ENCODE measurements around the gene OR2AE1.
A peak's percentile ranks its signal among the peaks of the same experiment; 100 is the strongest.
"Not testable (repeated sequence)": the region's sequence is repeated elsewhere in the genome, so short reads cannot be mapped to it uniquely, and the experiment has no call there.

Gene OR2AE1, protein sequence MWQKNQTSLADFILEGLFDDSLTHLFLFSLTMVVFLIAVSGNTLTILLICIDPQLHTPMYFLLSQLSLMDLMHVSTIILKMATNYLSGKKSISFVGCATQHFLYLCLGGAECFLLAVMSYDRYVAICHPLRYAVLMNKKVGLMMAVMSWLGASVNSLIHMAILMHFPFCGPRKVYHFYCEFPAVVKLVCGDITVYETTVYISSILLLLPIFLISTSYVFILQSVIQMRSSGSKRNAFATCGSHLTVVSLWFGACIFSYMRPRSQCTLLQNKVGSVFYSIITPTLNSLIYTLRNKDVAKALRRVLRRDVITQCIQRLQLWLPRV

DNA sequence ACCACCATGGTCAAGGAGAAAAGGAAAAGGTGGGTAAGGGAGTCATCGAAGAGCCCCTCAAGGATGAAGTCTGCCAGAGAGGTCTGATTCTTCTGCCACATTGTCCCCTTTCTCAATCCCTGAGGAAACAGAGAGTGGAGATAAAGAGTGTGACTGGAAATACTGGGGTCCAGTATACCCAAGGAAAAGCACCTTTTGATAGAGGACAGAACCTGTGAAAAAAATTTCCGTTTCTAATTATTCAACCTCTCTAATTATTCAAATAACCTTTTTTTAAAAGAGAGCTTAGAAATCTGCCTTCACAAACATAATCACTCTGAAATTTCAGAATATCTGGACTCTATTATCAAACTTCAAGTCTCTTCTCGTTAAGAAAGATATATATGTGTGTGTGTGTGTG is at the start of gene OR2AE1:
Gene OR2AE1, minus strand, starts transcription at position 101 of the 400 bp plus-strand sequence. Its CDS starts 0 bp downstream, at position 101.
- no peak for DNase-seq

DNA sequence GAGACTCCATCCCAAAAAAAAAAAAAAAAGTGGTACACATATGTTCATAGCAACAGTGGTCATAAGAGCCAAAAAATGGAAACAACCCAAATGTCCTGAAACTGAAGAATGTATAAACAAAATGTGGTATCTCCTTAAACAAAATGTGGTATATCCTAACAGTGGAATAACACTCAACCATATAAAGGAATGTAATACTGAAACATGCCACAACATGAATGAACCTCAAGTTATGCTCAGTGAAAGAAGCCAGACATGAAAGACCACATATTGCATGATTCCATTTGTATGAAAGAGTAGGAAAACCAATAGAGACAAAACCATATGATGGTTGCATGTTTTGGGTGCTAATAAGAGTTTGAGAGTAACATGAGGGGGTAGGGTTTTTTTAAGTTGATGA is 49.5 kb upstream of the OR2AE1 start:
- no peak for DNase-seq

DNA sequence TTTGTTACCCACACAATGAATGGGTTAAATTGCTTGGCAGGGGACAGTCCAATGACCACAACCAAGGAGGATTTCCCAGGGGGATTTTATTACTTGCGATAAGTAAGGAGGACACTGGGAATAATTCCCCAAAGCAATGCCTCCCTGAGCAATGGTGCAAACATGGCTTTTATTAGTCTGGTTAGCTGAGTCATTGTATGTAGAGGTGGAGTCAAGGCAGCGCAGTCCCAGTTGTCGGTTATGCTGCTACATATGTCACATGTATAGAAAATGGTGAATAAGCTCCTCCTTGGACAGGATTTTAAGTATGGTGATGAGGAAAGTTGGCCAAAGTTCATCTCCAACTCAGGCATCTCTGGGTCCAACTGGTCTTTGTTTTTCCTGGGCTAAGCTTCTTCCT is 46.4 kb upstream of the OR2AE1 start:
- no peak for DNase-seq

DNA sequence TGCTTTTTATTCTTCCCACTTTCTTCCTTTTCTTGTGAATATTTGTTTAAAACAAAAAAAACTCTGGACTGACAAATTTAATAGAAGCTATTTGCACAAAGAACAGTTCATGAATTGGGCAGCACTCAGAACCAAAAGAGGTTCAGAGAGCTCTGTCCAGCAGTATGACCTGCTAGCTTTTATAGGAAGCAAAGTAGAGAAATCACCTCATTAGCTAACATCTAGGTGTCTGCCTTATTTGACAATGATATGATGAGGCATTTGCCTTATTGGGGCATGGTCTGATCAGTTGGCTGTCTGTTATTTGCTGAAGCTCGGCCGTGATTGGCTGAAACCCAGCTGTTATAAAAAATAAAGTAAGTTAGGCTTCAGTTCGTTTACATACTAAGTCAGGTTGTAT is 43.3 kb upstream of the OR2AE1 start:
- DNase-seq = no peak

DNA sequence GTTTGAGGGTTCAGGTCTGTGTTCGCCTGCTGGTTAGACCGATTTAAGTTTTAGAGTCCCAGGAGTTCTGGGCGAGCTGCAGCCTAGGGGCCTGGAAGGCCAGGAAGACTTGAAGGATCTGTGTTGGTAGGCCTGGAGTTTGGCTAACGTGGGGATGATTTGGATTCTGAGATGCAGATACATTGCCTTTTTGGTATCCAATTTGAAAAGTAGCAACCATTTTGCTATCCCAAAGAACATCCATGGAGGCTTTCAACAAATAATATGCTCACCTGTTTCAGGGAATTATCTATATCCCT is 42.9 kb upstream of the OR2AE1 start:
- no peak for DNase-seq

DNA sequence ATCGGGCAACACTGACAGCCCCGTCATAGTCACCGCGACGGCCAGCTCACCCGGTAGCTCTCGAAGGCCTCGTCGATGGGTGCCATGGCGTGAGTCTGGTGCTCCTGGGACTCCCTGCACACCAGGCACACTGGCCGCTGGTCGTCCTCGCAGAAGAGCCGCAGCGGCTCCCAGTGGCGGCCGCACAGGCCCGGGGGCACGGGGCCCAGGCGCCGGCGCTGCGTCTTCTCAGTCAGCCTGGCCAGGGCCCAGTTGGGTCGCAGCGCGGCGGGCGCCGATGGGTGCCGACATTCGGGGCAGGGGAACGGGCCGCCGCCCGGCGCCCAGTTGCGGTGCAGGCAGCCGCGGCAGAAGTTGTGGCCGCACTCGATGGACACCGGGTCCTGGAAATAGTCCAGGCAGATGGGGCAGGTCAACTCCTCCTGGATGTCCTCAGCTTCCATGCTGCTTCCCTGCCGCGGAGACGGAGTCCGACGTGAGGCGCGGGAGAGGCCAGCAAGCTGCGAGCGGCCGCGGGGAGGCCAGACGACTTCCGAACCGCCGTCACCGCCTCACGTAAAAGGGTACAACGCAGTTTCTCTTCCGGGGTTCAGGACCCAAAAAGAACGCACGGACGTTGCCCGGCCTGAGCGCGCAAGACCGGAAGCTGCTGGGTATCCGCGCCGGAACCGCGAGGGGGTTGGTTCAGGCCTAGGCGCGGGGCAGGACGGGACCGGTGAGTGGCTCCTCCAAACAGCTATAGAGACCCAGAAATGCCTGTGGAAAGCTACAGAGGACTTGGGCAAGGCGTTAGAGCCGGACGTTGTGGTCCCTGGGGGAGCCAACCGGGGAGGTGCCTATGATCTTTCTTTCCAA is 42.4 kb upstream of the OR2AE1 start, which contains the start of gene TRIM4:
Gene TRIM4, minus strand, starts transcription at position 572 of the 855 bp plus-strand sequence. Its CDS starts 129 bp downstream, at position 443.
- peak; percentile 92 for DNase-seq

DNA sequence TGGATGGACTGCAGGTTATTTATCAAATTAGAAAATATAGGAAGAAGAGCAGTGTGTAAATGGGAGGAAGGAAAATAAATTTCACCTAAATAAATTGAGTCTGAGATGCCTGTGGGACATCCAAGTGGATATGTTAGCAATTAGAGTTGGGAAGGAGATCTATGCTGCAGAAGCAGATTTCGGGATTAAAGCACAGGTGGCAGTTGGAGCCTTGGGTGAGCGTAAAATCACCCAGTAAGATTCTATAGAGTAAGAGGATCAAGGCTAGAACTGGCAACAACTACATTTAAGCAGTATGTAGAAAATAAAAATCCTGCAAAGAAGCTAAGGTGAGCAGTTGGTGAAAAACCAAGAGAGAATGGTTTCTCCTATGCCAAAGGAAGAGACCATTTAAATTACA is 34.1 kb upstream of the OR2AE1 start:
- DNase-seq = no peak

DNA sequence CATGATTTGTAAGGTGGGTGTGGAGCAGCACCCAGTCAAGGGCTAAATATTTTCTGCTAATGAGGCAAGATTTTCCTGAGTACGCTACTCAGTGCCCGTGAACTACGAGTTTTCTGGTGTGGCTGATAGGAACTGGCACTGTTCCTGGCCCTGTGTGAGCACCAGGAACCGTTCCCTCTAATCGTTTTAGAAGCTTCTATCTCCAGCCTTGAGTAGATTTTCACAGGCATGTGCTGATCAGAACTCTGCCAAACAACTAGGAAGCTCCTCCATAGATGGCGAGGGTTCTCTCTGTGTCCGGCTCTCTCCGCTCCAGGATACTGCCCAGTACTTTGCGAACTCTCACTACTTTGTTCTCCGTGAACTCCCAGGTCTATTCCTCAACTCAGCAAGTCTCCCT is 24.7 kb upstream of the OR2AE1 start:
- no peak for DNase-seq

DNA sequence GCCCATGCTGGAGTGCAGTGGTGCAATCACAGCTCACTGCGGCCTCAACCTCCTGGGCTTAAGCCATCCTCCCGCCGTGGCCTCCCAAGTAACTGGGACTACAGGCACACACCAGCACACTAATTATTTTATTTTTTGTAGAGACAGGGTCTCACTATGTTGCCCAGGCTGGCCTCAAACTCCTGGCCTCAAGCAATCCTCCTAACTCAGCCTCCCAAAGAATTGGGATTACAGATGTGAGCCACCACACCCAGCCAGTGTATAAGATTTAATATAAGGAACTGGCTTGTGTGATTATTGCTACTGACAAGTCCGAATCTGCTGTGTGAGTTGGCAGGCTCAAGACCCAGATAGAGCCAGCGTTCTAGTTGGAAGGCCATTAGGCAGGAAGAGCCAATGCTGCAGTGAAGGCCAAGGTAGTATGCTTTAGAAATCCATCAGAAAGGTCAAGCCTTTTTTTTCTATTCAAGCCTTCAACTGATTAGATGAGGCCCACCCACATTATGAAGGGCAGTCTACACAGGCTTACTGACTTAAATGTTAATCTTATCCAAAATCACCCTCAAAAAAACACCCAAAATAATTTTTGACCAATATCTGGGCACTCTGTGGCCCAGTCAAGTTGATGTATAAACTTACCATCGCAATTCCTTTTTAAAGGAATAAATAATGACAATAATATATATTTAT is 23.1 kb upstream of the OR2AE1 start:
- no peak for DNase-seq

DNA sequence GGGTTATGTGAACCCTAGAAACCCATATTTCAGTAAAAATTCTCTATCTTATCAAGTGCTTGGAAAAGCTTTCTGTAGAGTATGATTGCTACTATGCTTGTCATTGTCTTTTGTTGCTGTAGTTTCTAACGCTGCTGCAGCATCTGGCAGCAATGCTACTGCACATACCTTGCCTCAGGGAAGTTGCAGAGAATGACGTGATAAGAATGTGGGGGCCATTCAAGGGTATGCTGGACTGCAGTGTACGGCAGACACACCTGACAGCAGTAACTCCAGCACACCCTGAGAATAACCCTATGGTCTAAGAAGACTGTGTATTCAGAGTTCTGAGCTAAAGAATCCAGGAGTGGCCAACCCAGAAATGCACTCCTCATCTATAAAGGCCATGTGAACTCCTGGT is 22.0 kb upstream of the OR2AE1 start:
- no peak for DNase-seq

DNA sequence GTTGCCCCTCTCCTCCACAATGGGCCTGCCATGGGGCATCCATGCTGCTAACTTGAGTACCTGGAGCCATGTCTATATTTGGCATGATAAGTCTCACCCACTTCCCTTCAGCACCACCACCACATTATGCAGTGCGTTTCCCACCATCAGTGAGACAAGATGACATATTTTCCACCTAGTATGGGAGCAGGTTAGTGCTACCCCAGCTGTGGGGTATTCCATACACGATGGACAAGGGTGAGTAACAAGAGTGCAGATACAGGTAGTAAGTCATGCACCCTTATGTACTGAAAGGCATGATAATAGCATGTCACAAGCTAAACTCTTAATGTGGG is 21.2 kb upstream of the OR2AE1 start:
- DNase-seq = no peak

DNA sequence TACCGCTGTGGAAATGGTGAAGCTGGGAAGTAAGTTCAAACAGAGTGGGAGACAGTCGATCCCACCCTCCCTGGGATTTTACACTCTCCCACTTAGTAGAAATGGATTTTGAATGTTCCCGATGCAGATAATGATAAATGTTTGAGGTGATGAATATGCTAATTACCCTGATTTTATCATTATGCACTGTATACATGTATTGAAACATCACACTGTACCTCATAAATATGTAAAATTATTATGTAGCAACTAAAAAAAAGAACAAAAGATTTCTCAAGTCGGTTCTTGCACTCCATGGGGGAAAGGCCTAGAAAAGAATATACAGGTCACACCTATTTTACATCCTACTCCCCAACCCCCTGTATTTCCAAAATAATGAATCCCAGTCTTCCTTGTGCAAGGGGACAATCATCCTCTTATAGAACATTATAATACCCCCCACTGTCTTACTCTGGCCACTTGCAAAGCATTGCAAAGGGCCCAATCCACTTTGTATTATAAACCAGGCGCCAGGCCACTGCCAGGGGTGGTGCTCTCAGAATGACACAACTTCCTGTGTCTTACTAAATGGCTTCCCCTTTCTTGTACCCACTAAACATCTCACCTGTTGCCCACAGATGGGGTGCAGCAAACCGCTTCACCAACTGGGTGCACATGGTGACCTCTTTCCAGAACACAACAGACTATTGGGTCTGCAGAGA is 20.6 kb upstream of the OR2AE1 start:
- no peak for DNase-seq

DNA sequence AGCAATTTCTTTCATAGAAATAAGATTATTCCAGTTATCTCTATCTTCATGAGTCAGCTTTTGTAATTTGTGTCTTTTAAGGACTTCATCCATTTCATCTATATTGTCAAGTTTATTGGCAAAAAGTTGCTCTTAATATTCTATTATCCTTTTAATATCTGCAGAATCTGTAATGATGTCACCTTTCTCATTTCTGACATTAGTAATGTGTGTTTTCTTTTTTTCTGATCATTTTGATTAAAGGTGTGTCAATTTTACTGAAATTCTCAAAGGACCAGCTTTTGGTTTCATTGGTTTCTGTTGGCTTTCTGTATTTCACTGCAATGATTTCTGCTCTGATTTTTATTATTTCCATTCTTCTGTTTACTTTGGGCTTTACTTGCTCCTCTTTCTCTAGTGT is 17.9 kb upstream of the OR2AE1 start:
- no peak for DNase-seq

DNA sequence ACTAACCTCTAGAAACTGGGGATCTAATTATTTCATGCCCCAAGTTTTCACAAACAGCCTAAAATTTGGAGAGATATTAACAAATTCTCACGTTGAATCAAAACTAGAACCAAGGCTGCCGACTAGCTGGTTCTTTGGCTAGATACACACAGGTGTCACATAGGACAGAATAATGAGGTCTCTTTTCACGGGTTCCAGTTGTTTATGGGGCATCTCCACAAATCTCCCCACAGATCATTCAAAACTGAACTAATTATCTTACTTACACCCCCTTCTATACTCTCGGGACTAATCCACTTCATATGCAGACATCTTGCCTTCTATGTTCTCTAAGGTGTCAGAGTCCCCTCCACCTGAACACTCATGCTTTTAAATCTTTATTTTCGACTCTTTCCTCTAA is 16.4 kb upstream of the OR2AE1 start:
- no peak for DNase-seq

DNA sequence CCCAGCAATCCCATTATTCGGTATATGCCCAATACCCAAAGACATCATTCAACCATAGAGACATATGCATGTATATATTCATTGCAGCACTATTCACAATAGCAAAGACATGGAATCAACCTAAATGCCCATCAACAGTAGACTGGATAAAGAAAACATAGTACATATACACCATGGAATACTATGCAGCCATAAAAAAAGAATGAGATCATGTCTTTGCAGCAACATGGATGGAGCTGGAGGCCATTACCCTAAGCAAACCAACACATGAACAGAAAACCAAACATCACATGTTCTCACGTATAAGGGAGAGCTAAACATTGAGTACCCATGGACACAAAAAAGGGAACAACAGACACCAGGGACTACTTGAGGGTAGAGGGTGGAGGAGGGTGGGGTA is 13.5 kb upstream of the OR2AE1 start:
- not testable (repeated sequence) for DNase-seq

DNA sequence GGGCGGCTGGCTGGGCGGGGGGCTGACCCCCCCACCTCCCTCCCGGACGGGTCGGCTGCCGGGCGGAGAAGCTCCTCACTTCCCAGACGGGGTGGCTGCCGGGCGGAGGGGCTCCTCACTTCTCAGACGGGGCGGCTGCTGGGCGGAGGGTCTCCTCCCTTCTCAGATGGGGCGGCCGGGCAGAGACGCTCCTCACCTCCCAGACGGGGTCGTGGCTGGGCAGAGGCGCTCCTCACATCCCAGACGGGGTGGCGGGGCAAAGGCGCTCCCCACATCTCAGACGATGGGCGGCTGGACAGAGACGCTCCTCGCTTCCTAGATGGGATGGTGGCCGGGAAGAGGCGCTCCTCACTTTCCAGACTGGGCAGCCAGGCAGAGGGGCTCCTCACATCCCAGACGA is 11.5 kb upstream of the OR2AE1 start:
- DNase-seq = not testable (repeated sequence)

DNA sequence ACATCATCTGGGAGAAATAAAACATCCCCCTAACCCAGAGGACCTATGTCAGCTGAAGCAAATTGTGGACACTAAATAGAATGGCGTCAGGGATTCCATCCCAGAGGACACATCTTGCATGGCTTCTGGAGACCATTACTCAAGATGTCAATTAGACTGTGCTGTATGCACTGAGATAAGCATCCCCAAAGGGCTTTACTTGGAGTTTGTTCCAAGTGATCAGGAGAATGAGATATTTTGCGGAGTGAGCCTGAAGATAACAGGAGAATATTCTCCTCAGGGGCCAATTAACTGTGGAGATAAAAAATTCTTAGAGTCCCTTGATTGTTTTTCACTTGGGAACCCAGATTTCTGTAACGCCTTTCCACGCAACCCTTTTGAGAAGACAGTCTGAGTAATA is 4.5 kb upstream of the OR2AE1 start:
- DNase-seq = no peak

DNA sequence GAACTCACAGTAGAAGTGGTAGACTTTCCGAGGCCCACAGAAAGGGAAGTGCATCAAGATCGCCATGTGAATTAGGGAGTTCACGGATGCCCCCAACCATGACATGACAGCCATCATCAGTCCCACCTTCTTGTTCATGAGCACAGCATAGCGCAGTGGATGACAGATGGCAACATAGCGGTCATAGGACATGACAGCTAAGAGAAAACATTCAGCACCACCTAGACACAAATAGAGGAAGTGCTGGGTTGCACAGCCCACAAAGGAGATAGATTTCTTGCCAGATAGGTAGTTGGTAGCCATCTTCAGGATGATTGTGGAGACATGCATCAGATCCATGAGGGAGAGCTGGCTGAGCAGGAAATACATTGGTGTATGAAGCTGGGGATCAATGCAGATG is 342 bp downstream of the OR2AE1 start:
- DNase-seq = no peak

DNA sequence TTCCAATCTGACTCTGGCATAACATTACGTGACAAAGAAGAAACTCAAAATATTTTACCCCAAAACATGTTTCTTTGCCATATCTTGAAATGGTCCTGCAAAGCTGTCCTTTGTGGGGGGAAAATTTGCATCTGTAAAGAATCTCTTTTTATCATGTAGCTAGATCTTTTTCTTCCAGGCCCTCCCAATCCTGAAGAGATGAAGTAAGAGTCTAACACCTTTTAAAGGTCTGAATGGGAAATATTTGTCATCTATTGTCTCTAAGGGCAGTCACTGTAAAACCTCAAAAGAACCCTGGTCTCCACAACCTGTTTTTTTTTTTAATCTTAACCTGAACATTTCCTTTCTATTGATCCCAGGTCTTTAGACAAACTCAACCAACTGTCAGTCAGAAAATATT is 8.6 kb downstream of the OR2AE1 start:
- no peak for DNase-seq

DNA sequence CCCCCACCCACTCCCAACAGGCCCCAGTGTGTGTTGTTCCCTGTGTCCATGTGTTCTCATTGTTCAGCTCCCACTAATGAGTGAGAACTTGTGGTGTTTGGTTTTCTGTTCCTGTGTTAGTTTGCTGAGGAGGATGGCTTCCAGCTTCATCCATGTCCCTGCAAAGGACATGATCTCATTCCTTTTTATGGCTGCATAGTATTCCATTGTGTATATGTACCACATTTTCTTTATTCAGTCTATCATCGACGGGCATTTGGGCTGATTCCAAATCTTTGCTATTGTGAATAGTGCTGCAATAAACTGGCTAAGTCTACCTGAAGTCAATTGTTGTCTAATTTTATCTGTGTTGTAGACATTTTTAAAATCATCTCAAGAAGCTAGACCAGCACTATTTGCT is 9.4 kb downstream of the OR2AE1 start:
- not testable (repeated sequence) for DNase-seq

DNA sequence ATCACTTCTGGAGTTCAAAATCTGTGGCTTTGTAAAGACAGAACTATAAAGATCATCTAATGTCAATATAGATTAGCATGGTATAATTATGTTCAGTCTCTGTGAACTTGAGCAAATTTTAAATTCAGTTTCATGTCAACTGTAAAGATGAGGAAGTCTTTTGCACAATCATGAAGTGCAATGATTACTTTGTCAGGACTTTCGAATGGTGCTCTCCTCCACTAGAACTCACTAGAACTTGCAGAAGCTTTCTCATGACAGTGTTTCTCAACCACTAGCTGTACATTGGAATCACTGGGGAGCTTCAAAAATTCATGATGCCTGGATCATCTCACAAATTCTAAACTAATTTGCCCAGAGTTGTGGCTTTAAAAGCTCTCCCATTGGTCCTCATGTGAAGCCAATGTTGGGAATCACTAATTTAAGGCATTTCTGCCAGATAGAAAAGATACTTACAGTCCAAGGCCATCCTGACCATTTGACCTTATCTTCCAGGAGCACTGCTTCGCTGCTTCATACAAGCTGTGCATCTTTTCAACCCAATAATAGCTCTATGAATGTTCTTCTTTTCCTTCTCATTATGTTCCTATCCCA is 12.9 kb downstream of the OR2AE1 start:
- DNase-seq = no peak

DNA sequence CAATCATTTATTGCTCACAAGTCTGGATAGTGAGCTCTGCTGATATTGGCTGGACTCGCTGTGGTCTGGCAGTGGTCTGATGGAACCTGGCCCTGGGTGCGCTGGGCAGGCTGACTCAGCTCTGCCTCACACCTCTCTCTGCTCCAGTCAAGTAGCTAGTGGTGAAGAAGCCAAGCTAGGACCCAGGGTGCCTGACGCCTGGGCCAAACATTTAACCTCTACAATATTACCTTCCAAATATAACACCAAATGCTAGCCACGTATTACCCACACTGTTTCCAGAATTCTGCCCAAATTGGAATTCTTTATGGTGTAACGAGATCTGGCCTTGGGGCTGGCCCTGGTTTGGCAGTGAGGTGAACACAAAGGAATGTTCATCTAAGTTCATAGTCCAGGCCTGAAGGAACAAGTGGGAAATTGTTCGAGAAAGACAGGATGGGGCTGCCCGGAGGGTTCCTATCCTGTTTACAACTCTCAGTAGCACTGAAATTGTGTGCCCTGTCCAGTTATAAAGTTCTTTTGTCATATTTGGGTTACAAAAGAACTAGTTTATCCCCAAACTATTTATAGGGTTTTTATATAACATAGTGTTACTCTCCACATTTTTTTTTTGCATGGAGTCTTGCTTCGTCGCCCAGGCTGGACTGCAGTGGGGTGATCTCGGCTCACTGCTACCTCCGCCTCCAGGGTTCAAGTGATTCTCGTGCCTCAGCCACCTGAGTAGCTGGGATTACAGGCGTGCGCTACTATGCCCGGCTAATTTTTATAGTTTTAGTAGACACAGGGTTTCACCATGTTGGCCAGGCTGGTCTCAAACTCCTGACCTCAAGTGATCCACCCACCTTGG is 16.3 kb downstream of the OR2AE1 start:
- DNase-seq = no peak
